NCI-H187 treated with DMSO at 0.1 percent for 48 hours (cell line): Measurements from ENCODE around the gene FAM229A.
"Not testable (repeated sequence)": the region's sequence is repeated elsewhere in the genome, so short reads cannot be mapped to it uniquely, and the experiment has no call there.

Experiments
- DNase-seq: peaks from one replicate; lab custom pipeline; 2025; lab: John Stamatoyannopoulos, UW

FAM229A gene

GRCh38 chr1:32362474-32363313 is at the start of gene FAM229A, which contains the start of gene TSSK3:
FAM229A (minus strand) TSS chr1:32362485; CDS start chr1:32362091, 394 bp downstream.
TSSK3 (plus strand) TSS chr1:32362539; CDS start chr1:32362702, 163 bp downstream.
- no peak for DNase-seq

GRCh38 chr1:32411261-32411660 is 49.0 kb upstream of the FAM229A start:
- no peak for DNase-seq

DNA sequence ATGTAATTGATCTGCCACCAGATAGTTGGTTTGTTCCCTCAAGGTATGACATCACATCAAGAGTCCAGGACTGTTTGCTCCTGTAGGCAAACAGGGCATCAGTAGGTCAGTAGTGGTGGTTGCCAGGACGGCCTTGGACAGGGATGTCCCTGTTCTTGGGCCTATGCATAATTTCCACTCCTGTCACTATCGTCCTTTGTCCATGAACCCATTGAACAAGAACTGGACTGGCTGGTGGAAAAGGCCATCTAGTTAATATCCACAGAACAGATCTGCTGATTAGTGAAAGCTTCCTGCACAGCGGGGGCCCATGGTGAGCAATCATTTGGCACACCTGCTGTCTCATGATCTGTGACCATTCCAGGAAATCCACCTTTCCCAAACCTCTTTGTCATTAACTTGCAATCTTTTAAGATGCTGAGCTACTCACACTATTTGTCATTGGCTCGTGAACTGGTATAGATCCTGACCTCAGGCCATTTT is 44.4 kb upstream of the FAM229A start:
- no peak for DNase-seq

- DNase-seq: no peak
Observed at GRCh38 chr1:32405672-32406467, 43.6 kb upstream of the FAM229A start.

DNA sequence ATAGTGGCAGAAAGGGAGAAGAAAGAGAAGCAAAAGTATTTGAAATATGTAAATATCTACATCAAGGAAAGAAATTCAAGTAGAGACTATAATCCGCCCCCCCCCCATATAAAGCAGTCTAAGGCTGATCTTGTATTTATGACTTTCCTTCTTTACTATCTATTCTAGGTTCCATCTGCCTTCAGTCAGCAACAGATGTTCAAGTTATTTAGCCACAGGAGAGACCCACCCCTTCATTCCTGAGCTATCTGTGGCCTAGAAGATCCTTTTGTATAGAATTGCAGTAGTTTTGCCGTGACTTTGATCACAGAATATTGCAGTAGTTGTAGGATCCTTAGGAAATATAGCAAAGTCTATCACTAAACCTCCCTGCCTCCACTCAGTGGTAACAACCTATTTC is 42.7 kb upstream of the FAM229A start:
- DNase-seq: no peak

- no peak for DNase-seq
Observed at GRCh38 chr1:32400876-32401631, 38.8 kb upstream of the FAM229A start.

DNA sequence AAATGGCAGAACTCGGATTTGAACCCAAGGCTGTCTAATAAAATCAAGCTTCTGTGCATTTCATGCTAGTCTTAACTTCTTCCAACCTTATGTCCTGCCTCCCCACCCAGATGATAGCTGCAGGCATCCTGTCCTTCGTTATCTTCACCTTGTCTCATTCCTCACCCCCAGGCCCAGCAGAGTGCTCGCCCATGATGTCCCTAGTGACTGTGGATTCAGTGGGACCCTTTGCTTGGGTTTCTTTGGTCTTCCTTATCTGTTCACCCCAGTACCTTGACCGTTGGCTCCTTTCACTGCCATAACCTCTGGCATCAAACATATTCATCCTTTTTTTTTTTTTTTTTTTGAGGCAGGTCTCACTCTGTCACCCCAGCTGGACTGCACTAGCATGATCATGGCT is 37.6 kb upstream of the FAM229A start:
- DNase-seq: no peak

DNA sequence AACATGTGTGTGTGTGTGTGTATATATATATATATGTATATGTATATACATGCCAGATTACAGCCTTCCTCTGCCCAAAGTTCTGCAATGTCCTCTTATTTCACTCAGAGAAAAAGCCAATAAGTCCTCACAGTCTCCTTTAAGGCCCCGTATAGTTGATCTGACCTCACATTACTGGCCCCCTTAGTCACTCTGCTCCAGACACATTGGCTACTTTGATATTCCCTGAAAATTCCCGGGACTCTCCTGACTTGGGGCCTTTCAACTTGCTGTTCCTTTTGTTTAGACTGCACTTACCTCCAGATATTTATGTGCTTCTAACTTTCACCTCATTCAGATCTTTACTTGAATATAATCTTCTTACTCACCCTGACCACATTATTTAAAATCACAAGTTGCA is 36.1 kb upstream of the FAM229A start:
- DNase-seq: no peak

DNA sequence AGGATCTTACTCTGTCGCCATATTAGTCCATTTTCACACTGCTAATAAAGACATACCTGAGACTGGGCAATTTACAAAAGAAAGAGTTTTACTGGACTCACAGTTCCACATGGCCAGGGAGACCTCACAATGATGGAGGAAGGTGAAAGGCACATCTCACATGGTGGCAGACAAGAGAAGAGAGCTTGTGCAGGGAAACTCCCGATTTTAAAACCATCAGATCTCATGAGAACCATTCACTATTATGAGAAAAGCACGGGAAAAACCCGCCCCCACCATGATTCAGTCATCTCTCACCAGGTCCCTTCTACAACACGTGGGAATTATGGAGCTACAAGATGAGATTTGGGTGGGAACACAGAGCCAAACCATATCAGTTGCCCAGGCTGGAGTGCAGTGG is 34.2 kb upstream of the FAM229A start:
- DNase-seq: not testable (repeated sequence)

DNA sequence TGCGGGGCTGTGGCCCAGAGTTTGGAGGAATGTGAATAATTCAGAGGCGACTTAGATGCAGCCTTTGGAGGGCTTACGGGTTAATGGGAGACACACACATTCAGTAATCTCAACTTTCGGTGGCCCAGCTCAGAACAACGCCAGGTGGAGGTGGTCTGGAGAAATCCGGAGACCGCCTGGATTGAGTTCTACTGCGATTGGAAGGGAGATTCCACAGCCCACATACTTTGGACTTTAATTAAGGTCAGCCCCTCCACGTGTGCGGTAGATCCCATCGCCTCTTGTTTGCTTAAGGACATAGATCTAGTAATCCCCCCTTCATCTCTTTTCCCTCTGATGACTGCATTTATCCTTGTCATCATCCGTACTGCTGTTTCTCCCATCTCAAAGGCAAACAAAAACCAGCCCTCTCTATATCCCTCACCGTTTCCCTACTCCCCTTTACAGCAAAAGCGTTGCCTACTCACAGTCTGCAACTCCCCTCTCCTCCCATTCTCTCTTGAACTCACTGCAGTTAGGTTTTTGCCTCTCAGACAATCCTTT is 32.7 kb upstream of the FAM229A start:
- no peak for DNase-seq

DNA sequence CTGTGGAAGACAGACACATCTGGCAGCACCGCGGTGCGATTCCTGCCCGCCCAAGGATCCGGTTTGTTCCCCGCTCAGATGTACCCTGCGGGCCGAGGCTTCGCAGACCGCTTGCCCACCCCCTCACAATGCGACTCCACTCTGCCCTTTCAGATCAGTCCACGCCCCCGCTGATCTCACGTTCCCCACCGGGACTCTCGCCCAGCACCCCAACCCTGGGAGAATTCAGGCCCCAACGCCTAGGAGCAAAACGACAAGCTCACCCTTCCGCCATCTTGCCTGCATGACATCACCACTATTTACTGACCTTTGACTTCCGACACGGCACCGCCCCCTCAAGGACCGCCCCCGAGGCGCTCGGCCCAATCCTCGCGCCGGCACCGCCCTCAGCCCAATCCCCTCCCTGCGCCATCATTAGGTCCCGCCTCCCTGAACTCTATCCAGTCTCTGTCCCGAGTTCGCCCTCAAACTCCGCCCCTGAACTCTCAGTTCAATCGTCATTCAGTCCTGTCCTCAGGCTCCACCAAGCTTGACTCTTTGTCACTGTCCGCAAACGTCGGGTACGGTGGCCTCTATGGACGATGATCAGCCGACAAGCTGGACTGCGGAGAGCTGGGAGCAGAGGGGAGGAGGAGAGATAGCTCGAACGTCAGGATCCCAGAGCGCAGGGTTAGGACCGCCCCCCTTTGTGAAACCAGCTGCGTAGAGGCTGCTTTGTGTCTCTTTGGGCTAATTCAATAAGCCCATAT is 32.0 kb upstream of the FAM229A start, which contains the start of gene BSDC1:
BSDC1 (minus strand) TSS at position 301 of the 749 bp plus-strand sequence; CDS start at position 274, 27 bp downstream.
- DNase-seq: peak; percentile 98

- DNase-seq: no peak
Observed at GRCh38 chr1:32393832-32394140, 31.5 kb upstream of the FAM229A start.

- DNase-seq: no peak
Observed at GRCh38 chr1:32393136-32393535, 30.9 kb upstream of the FAM229A start.

GRCh38 chr1:32392325-32392724 is 30.0 kb upstream of the FAM229A start:
- DNase-seq: no peak

DNA sequence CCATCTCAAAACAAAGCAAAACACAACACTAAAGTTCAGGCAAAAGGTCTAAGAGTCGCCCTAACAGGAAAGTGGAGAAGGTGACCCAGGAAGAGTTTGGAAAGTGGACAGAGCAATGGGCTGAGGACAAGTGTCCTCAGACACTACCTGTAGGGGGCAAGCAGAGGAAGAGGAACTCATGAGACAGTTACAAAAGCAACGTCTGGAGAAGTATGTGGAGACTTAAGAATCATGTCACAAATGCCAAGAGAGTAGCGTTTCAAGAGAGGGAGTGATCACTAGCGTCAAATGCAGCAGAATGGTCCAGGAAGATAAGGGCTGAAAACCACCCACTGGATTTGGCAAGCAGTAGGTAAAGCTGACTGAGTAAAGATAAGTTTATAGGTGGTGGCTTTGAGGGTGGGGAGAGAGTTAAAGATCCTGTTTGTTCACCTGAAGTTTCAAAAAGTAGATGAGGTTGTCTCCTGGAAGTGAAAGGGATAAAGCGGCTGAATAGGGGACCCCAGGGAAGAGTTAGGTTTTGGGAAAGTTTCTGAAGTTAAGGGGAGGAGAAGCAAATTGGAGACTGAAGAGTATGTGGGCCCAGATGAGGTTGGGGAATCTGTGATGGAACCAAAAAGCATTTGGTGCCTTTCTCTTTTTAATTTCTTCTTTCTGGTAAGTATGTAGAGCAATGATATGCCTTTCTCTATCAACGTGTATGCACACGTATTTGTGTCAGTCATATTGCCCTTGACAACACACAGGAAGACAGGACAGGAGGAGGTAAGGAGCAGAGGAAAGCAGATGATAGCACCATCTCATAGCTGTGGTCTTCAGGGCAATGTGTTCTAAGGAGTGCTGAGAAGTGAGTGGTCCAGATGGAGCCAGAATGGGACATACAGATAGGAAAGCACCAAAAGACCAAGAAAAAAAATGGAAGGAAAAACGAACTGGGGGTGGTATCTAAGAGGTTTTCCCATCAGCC is 28.9 kb upstream of the FAM229A start:
- no peak for DNase-seq

- no peak for DNase-seq
Observed at GRCh38 chr1:32388641-32389040, 26.4 kb upstream of the FAM229A start.

DNA sequence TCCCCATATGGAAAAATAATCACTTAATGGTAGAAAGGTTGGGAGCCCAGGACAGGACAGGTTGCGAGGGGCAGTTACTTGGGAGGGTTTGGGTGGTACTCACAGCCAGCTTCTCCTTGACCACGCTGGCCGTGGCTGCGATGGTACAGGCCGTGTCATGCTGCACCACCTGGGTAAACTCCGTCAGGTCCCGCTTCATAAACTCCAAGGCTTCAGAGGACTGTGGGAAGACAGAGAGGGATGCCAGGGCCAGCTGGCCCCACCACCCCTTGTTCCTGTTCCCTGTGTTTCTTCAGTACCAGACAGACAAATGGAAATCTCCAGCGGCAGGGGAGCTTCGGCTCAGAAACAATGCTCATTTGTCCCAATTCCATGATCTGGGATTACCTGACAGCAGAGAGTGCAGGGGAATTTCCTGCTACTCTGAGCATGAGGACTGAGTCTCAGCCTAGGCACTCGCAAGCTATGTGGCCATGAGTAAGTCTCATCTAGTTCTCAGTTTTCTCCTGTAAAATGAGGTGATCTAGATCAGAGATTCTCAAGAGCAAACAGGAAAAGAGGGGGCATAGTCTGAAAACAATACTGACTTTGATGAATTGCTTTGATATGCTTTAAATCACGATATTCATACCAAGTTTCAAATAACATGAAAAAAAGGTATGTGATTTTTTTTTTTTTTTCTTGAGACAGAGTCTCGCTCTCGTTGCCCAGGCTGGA is 24.5 kb upstream of the FAM229A start:
- DNase-seq: no peak

- no peak for DNase-seq
Observed at GRCh38 chr1:32380057-32380456, 17.8 kb upstream of the FAM229A start.

DNA sequence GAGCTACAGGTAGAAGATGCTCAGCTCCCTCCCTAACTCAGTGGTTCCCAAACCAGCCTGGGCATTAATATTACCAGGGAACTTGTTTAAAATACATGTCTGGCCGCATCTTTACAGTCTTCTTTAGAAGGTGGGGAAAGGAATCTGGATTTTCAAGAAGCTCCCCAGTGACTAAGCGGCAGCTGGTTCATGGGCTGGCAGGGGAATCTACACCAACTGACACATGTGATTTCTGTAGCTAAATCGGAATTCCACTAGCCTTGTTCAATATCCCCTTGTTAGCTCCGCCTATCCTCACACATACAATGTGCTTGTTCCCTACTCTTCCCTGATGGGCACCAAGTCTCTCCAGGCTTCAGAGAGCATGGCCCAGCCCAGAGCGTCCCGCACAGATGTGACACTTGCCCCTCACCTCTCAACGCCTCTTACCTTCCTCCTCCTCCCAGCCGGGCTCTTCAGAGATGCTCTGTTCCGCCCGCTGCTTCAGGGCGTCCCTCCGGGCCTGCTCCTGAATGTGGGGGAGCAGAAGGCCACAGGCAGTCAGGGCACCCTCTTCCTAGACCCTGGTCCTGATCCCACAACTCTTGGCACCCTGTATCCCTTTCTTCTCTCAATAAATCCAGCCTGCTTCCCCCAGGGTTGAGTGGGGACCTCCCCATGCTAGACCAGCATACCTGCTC is 15.4 kb upstream of the FAM229A start:
- DNase-seq: no peak
